GM21723 (cell line): ENCODE measurements around the gene TUBB.
"Not testable (repeated sequence)": the region's sequence is repeated elsewhere in the genome, so short reads cannot be mapped to it uniquely, and the experiment has no call there.

Experiments used
- ATAC-seq: cut with Tn5 transposase; IDR thresholded peaks from one replicate; pipeline ENCODE4 v1.9.1; 2021; ENCODE audit warnings: mild to moderate bottlenecking, moderate library complexity; ENCODE audit not compliant: unreplicated experiment

Gene TUBB

DNA sequence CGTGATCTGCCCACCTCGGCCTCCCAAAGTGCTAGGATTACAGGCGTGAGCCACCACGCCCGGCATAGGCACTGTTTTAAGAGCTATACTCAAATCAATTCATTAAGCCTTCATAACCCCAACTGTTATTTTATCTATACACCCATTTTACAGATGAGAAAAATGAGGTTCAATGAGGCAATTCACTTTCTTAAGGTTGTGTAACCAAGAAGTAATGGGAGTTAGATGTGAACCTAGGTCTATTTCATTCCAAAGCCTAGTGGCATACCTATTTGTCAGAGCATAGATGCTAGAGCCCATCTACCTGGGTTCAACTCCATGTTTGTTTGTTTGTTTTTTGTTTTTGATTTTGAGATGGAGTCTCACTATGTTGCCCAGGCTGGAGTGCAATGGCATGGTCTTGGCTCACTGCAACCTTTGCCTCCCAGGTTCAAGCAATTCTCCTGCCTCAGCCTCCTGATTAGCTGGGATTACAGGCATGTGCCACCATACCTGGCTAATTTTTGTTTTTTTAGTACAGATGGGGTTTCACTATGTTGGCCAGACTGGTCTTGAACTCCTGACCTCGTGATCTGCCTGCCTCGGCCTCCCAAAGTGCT is 36.4 kb downstream of the TUBB start:
- not testable (repeated sequence) for ATAC-seq

DNA sequence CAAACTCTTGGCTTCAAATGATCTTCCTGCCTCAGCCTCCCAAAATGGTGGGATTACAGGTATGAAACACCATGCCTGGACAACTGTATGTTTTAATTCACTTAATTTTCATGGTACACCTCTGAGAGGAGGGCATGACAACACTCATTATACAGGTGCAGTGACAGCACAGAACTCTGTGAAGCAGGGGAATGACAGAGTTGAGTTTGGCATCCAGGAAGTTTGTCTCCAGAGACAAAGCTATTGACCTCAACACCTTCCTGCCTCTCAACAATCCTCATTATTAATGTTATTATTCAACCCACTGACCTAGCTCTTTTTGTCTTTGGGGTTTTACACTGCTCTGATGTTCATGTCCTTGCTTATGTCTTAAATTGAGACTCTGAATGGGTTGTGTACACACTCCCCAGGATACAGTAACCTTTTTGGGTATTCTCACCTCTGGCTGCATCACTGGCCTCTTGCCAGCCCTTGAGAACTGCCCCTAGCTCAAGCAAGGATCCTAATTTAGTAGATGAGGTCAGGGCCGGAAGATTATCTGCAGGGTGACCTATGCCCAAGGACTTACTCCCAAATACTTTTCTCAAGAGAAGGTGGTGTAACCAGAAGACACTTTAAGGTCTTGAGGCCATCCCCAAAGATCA is 37.2 kb downstream of the TUBB start:
- ATAC-seq = no peak

DNA sequence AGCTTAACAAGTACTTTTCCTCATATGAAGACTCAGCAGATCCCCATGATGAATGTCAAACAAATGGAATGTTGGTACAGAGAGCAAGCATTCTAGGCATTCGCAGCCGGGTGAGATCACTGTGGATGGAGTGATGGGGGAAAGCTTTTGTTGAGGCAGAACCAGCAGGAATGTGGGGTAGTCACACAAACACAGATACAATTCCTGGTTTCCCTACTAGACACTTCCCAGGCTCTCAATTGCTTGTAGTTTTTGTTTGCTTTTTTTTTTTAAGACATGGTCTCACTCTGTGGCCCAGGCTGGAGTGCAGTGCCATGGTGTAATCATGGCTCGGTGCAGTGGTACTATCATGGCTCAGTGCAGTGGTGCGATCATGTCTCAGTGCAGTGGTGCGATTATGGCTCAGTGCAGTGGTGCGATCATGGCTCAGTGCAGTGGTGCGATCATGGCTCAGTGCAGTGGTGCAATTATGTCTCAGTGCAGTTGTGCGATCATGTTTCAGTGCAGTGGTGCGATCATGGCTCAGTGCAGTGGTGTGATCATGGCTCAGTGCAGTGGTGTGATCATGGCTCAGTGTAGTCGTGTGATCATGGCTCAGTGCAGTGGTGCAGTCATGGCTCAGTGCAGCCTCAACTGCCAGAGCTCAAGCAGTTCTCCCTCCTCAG is 39.6 kb downstream of the TUBB start:
- no peak for ATAC-seq

DNA sequence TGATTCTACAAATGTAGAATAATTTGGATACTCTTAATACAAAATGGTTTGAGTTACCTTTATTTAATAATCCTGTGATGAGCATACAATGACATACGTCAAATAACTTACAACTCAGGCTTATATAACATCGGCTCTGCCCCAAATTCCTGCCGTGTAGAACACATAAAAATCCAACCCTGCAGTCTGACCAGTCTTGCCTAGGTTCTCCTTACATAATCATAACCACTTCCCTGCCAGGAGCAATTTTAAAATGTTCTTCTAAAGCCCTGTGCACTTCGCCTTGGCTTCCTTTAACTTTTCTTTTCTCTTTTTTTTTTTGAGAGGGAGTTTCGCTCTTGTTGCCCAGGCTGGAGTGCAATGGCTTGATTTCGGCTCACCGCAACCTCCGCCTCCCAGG is 40.4 kb downstream of the TUBB start:
- ATAC-seq = no peak

DNA sequence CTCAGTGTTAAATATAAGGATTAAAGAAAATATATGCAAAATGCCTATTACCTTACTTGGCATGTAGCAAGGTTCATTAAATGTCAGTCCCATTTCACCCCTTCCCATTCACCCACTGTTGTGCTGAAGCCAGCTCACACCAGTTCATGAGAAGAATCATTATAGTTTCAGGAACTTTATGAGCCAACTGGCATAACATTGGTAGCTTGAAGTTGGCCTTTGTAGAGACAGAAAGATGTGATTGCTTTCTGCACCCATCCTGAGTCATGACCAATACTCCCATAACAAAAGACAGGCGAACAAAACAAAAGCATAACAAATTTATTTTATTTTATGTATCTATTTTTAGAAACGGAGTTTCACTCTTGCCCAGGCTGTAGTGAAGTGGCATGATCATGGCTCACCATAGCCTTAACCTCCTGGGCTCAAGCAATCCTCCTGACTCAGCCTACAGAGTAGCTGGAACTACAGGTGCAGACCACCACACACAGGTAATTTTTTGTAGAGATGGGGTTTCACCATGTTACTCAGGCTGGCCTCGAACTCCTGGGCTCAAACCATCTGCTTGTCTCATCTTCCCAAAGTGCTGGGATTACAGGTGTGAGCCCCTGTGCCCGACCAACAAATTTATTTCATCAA is 41.8 kb downstream of the TUBB start:
- no peak for ATAC-seq

DNA sequence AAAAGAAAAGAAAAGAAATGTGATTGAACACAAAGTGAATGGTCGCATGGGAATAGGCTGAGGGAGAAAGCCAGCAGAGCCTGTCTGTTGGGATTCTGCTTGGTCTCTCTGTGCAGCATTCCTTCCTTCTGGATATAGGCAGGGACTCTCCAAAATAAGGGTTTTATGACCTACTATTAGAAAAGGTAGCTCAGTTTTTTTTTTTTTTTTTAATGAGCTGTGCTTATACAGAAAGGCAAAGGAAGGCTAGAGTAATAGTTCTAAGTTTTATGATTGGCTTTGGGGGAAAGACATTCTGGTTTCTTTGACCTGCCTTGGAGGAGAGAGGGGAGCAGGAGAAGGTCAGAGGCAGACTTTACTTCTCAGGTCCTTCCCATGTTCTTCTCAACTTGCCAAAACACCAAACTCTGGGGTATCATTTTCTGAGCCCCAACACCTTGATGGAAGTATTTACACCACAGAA is 43.0 kb downstream of the TUBB start:
- ATAC-seq = no peak

DNA sequence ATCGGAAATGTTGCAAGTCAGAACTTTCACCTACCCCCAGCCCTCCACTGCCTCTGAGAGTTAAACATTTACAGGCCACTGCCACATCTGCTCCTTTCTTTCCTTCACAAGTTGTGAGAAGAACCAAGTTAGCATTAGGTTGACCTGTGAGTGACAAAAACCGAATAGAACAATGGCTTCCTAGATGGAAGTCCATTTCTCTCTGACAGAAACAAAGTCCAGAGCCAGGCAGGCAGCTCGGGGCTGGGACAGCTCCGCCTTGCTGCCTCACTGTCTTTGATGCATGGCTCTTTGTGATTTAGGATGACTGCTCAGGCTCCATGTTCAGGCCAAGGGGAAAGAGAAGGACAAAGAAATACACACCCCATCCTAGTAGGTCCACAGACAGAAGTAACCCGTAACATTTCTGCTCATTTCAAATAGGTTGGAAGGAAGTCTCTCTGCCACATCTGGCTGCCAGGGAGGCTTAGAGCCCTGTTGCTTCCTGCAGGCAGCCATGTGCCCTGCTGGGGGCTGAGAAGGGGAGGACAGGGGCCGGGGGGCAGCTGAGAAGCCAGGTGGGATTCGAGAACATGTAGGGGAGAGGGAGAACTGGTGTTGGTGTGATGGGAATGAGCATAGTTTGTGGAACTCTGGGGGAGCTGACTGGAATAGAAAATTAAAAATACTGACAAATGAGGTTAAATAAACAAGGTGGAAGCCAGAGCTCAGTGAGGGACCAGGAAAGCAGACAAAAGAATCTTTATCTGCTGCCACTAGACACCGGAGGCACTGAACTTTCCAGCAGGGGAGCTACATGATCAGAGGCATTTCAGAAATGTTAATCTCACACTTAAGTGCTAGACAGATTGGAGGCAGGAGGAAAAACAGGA is 43.7 kb downstream of the TUBB start:
- ATAC-seq = no peak

DNA sequence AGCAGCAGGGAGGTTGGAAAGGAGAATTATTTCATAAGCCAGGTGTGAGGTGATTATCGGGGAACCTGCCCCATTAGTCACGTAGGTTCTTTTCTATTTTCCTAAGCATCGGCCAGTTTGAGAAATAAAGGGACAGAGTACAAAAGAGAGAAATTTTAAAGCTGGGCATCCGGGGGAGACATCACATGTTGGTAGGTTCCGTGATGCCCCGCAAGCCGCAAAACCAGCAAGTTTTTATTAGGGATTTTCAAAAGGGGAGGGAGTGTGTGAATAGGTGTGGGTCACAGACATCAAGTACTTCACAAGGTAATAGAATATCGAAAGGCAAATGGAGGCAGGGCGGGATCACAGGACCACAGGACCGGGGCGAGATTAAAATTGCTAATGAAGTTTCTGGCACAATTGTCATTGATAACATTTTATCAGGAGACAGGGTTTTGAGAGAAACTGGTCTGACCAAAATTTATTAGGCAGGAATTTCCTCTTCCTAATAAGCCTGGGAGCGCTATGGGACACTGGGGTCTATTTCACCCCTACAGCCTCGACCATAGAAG is 44.4 kb downstream of the TUBB start:
- ATAC-seq = not testable (repeated sequence)

DNA sequence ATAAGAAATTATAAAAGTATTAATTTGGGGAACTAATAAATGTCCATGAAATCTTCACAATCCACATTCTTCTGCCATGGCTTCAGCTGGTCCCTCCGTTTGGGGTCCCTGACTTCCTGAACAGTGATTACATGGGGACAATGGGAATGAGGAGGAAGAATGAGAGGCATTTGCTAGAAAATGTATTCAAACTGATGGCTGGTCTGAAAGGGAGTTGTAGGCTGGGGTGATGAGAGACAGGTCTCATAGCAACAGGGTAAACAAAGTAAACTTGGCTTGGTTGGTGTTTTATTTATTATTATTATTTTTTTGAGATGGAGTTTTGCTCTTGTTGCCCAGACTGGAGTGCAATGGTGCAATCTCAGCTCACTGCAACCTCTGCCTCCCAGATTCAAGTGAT is 45.3 kb downstream of the TUBB start:
- not testable (repeated sequence) for ATAC-seq

DNA sequence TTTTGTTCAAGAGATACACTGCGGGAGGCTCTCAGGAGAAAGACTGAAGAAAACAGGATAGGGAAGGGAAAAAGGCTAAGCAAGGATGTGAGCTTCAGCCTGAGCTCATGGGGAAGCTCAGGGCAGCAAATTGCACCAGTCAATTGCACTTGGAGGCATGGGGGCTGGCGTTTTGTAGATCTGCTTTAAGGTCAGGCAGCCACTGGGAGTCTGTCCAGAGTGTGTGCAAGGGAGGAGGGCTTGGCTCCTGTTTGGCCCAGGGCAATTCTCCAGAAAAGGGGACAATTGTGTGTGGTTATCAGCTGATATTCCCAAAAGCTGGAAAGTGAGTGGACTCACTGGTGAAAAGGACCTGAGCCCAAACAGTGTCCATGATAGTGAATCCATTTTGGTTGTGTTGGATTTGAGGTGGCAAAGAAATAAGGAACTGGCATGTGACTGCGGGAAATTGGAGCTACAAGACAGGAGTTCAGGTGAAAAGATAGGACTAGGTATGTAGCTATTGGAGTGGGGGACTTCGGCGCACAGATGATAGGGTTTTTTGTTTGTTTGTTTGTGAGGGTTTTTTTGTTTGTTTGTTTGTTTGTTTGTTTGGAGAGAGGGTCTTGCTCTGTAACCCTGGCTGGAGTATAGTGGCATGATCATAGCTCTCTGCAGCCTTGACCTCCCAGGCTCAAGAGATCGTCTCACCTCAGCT is 46.5 kb downstream of the TUBB start:
- ATAC-seq = no peak

DNA sequence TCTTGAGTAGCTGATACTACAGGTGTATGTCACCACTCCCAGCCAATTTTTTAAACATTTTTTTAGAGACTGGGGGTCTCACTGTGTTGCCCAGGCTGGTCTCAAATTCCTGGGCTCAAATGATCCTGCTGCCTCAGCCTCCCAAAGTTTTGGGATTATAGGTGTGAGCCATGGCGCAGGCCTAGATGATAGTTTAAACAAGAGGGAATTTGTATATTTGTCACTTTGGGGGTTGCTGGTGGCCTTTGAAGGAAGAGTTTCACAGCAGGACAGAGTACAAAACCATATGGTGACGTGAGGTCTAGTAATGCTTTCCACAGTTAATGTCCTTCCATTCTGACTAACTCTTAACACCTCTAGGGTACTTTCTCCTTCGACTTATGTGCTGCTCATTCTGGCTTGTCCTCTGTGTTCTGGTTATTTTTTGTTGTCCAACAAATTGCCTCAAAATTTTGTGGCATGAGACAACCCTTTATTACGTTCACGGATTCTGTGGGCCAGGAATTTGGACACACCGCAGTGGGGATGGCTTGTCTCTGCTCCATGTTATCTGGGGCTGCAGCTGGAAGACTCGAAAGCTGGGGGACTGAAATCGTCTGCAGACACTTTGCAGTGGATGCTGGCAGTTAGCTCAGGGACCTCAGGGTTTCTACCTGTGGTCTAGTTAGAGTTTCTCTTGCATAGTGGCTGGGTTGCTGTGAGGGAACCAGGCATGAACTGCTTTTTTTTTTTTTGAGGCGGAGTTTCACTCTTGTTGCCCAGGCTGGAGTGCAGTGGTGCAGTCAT is 47.2 kb downstream of the TUBB start:
- peak; percentile 76 for ATAC-seq

DNA sequence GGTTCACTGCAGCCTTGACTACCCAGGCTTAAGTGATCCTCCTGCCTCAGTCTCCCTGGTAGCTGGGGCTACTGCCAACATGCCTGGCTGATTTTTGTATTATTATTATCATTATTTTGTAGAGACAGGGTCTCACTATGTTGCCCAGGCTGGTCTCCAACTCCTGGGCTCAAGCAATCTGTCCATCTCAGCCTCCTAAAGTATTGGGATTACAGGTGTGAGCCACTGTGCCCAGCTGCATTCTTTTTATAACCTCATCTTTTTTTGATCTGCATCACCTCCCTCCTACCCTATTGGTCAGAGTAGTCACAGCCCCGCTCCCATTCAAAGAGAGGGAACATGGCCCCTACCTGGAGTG is 47.8 kb downstream of the TUBB start:
- ATAC-seq = no peak

DNA sequence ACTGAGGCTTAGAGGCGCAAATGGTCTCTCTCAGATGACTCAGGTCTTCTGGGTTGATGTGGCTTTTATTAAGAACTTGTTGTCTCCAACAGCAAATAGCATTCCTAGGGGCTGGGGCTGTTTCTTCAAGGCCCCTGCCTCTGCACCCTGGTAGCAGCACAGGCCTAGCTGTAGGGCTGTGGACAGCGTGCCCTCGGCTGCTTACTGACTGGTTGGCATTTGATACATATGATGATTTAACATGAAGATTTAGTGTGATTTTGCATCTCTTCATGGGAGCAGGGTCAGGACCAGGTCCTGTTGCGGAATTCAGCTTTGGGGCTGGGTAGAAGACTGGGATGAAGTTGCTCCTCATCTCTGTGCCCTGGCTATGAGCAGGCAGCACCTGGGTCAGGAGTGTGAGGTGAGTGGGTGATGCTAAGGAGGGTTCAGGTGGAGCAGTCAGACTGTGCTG is 48.5 kb downstream of the TUBB start:
- no peak for ATAC-seq

DNA sequence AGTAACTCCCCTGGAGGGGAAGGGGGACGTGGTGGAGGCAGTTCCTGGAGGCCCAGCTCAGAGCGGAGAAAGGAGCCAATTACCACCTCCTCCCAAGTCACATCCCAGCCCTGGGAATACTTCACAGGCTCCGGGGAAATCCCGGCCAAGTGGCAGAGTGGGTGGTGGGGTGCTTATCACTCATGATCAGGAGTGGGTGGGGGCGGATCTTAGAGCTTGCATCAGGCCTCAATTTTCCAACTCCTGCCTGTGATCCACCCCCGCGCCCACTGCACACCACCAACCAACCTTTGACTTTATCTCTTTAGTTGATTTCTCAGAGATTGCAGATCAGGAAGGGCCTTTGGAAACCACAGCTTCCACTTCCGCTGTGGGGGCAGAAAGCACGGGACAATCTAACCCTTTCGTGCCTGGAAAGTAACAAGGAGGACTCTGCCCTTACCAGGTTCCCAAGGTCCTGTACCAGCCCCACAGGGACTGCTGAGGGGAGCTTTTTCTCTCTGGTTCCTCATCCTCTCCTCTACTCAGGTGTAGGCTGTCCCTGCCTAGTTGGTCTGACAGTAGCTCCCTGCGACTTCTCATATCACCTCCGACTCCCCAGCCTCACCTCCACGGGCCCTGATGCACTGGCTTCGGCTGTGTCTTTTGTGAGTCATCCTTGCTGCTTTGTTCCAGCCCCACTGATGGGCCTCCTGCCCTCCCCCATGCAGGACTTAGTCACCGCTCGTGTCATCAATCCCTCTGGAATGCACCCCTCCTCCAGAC is 49.1 kb downstream of the TUBB start:
- ATAC-seq = no peak

DNA sequence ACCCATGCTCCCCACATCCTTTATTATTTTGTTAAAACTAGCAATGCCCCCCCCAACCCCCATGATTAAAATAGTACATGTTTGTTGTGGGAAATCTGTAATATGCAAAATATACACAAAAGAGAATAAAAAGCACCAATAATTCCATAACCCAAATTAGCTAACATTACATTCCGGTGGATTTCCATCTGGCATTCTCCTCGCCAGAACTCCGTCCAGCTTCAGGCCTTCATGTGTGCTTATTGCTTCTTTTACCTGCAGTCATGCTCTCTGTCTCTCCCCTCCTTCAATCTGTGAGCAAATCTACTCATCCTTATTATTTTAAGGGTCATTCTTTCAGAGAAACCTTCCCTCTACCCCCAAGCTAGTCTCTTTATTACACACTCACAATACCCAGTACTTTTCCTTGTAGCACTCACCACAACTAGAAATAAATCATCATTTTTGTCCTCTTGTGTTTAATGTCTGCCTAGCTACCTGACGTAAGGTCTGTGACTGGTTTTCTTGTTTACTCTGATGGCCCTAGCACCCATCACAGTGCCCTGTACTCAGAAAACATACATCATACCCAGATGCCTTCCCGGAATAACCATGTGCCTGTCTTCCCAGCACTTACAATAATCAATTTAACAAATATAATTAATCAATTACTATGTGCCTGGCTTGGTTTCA is 49.8 kb downstream of the TUBB start:
- ATAC-seq = no peak

DNA sequence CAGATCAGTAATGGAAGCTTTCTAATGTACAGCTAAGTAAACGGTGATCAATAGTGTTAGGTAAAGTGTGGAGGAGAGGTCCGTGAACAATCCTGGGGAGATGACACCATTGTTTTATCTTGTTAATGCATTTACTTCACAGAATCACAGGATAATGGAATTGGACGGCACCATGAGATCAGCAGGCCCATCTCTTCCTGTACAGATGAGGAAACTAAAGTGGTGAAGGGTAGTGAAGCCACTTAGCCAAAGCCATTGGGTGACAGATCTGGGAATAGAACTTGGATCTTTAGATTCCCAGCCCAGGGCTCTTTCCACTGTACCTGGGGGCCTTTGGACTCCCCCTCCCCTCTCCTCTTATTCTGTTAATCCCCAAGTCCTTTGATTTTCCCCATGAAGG is 50.4 kb downstream of the TUBB start:
- no peak for ATAC-seq

DNA sequence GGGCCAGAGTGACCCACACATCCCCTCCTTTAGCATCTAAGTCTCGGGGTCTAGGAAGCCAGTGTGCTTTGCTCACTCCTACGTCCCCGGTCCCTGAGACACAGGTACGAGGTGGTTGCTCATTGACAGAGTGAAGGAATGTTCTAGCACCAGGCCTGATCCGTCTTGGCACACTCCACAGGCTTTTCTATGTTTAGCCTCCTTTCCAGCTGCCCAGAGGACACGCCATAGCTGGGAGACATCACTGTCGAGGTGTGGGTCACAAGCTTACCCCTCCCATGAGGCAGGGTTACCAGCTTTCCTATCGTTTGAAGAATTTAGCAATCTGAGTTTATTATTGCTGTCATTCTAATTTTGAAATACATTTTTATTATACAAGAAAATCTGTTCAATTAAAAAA is 54.5 kb downstream of the TUBB start:
- ATAC-seq = no peak
